GOT3 (cell line): ENCODE measurements around the gene SLC66A1.

Experiments
- DNase-seq: peaks from one replicate; lab custom pipeline; 2025; ENCODE audit warnings: mixed read lengths; lab: John Stamatoyannopoulos, UW

Gene SLC66A1

GRCh38 chr1:19377812-19378718 lies 65.9 kb downstream of the SLC66A1 start:
- no peak for DNase-seq
